Fibroblast of pulmonary artery (primary cell): ENCODE data around the gene GRP.

Source experiments
- DNase-seq: peaks from one replicate; pipeline ENCODE4 v3.0.0-alpha.2; 2010; ENCODE audit warnings: low read depth
- H3K4me3 ChIP-seq: replicated peaks from 2 replicates; pipeline ENCODE4 v1.5.1; 2011; ENCODE audit warnings: low read depth, mild to moderate bottlenecking, control low read depth, low read length, moderate library complexity
- CTCF ChIP-seq: IDR thresholded peaks from 2 replicates; pipeline ENCODE4 v1.5.1; 2011; ENCODE audit warnings: mild to moderate bottlenecking, control low read depth, low read length, inconsistent platforms; ENCODE audit errors: missing control alignments

Gene GRP

GRCh38 chr18:59208602-59209125, 11.3 kb upstream of the GRP start:
- H3K4me3 ChIP-seq, result no peak overlapping the region
- no peak for DNase-seq
- TF ChIP-seq CTCF, result no peak

- DNase-seq, result no peak
- TF ChIP-seq CTCF, result no peak
- no peak overlapping the region for H3K4me3 ChIP-seq
Measured at GRCh38 chr18:59210299-59210698, 9.7 kb upstream of the GRP start.

- no peak overlapping the region for H3K4me3 ChIP-seq
- no peak for TF ChIP-seq CTCF
- no peak for DNase-seq
Measured at GRCh38 chr18:59211629-59212028, 8.3 kb upstream of the GRP start.

- DNase-seq, result no peak
- TF ChIP-seq CTCF, result no peak
- H3K4me3 ChIP-seq, result no peak overlapping the region
Measured at GRCh38 chr18:59218018-59218417, 1.9 kb upstream of the GRP start.

GRCh38 chr18:59220164-59220783, 316 bp downstream of the GRP start:
- DNase-seq, result no peak
- no peak for TF ChIP-seq CTCF
- no peak overlapping the region for H3K4me3 ChIP-seq

- H3K4me3 ChIP-seq, result no peak overlapping the region
- DNase-seq, result no peak
- no peak for TF ChIP-seq CTCF
Measured at GRCh38 chr18:59220784-59221765, 1.1 kb downstream of the GRP start.
